NOMO-1 treated with DMSO at 0.1 percent for 48 hours (cell line): ENCODE measurements around the gene PROX2.

ENCODE experiments used
- DNase-seq: peaks from one replicate; lab custom pipeline; 2025; ENCODE audit not compliant: unreplicated experiment; lab: John Stamatoyannopoulos, UW

Gene PROX2

DNA sequence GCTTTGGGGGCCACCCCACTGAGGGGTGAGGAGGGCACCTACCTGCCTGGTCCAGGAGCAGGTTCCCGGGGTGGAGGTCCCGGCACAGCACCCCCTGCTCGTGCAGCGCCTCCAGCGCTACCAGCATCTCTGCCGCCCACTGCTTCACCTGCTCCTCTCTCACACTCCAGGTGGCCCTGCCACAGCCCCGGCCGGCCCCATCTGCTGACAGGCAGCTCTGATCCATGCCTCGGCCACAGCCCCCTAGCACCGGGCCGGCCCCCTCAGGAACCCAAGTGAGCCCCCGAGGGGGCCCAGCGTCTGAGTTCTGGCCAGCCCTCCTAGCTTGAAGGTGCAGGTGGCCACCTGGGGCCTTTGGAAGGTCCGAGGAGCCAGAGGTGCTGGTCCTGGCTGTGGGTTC, 33.6 kb upstream of the PROX2 start:
- no peak for DNase-seq

DNA sequence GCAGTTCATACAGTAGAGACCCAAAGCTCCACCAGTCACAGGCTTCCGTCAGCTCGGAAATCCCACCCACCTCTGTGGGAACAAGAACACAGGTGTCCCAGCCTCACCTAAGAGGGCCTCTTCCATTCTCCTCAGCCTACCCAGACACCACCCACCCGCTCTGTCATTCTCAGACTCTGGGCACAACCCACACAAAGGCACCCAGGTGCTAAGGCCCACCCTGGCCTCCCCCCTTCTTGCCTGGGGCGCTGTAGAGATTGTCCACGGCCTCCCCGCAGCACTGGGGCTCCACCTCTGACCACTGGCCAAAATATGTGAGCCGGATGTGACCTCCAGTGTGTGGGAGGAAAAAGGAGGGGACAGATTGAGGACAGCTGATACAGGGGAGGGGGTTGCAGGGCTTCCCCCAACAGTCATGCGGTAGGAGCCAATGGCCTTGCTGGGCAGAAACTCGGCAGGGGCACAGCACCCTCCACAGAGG, 33.0 kb upstream of the PROX2 start:
- no peak for DNase-seq

DNA sequence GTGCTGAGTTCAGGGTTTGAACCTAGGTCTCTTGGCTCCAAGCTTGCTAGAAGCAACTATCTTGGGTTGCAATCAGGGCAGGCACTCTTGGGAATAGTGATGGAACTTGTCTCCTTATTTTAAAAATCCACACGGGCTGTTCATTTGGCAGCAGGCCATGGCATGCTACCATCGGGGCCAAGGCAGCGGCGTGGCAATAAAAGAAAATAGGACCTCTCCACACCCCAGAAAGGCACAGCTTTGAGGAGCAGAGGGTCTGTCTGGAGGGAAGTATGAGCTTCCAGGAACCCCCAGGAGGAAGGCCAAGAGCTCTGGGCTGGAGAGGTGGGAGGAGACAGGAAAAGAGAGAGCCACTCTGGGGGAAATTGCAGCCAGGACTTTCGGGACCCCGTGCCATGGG, 31.8 kb upstream of the PROX2 start:
- no peak for DNase-seq

DNA sequence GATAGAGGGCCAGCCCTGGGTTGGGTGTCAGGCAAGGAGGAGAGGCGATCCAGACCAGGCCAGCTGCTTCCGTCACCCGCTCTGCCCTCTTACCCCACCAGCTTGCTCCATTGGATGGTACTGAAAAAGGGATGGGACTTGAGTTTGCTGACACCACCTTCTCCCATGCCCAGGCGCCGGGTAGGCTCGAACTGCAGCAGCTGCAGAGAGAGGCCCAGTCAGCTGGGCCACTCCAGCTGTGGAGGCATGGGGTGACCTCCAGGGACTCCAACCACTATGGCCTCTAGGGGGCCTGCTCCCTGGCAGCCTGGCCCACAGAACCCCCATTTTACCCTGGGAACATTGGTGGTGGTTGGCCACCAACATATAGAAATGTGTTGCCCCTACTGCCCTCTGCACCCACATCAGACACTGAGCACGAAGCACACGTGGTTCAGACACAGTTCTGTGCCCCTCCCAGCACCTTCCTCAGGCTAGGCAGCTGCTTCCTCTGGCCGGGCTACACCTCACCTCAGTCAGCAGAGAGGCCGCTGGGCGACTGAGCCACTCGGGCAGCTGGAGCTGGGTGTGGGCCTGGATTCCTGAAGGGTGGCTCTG, 31.1 kb upstream of the PROX2 start:
- DNase-seq = no peak

DNA sequence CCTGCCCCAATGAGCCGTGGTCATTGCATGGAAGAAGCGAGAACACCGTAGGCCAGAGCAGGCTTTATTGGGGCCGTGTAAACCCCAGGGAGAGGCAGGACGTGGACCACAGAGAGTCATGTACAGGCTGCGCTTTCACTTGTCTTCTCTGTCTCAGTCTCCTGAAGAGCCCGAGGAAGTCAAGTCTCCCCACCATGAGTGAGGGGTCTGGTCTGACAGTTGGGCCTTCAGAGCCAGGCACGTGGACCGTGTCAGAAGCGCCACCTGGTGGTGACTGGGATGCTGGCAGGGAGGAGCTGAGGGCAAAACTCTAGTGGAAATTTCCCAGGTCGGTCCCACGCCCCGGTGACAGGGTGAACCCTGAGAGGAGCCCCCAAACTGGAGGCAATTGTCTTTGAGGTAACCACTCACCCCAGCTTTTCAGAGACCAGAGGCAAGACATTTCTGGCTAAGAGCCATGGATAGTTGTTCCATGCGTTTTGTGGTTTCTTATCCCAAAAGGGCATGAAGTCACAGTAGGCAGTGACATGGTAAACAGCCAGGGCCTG, 29.7 kb upstream of the PROX2 start:
- peak; percentile 37 for DNase-seq

DNA sequence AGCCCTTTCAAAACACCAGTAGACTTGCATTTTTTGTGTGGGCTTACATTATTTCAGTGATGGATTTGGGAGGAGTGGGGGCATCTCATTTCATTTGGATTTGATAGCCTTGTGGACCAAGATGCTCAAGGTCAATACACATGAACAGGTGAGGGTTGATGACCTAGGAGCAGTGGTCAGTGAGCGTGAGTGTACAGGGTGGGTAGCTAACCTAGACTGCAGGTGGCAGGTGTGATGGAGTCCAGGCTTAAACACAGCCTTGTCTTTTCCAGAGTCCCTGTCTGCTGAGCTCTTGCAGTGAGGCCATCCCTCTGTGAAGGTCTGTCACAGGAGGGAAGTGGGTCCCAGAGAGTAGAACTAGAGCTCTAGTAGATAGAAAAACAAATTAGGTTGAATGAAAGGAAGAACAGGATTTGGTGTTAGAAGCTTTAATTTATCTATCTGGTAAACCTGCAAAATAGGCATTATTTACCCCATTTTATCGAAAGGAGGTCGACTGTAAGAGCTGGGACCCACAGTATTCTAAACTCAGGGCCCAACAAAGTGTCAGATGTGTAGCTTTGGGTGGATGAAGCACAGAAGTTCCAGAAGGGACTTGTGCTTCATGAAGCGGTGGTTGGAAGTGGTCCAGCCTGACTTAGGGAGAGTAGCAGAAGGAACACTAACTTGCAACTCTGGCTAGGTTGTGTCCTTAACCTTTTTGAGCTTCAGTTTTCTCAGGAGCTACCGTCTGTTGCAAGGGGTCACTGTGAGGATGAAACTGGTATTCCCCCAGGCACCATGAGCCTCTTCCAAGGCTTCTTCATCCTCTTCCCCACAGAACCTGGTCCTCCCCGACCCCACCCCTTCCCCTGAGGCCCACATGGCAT, 28.9 kb upstream of the PROX2 start:
- DNase-seq = no peak

DNA sequence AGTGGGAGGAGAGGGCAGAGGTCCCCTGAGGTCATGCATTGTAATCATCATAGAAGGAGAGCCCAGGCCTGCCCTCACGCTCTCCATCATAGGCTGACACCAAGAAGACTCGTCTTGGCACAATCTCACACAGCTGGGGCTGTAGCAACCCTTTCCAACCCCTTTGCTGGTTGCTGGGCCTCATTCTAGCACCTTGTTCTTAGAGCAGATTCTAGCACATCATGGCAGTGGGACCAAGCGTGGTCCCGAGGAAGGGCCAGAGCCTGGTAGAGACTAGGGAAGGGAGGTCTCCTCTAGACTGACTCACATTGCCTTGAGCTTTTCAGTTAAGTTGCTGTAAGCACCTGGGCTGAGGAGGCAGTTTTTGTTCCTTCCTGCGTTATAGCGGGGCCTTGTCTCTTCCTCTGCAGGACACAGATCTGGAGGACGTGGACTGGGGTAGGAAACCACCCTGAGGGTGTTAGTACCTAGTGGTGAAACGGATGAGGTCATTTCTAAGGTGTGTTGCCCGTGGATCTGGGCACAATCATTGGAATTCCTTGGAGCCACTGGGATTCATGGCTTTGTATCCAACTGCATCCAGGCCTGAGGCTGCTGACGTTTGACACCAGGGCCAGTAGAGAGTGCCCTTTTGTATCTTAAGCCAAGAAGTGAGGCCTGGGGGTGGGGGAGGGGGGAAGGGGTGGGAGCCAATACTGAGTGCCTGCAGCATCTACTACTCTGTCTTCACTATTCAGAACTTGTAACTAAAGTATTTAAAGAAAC, 27.2 kb upstream of the PROX2 start:
- DNase-seq = no peak

DNA sequence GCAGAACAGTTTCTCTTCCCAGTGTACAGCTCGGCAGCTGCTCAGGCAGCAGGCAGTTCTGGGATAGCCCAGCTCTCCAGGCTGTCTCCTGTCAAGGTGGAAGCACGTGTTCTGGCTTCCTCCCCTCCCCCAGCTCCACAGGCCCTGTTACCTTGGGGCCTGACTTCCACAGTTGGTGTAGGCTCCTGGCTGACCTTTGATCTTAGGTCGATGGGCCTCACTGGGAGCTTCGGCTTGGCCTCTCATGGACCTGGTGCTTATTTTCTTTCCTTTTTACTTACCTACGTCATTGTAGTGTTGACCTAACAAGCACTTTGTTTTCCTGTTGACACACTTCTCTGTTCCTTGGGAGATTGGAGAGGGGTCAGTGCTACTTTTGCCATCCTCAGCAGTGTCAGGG, 22.7 kb upstream of the PROX2 start:
- no peak for DNase-seq

DNA sequence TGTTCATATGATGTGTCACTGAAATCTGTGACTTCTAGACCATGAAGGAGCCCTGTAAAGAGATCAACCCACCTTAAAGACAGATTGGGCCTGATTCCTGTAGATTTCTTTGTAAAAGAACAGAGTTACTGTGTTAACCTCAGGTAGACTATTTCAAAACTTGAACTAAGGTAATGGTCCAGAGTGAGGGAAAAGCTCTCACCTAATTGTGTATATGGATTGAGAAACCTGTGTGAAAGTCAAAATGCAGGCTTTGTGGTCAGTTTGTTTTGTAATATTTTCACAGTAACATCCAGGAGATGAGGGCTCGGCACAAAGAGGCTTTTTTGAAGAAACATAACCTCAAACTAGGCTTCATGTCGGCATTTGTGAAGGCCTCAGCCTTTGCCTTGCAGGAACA, 22.1 kb upstream of the PROX2 start:
- DNase-seq = no peak

DNA sequence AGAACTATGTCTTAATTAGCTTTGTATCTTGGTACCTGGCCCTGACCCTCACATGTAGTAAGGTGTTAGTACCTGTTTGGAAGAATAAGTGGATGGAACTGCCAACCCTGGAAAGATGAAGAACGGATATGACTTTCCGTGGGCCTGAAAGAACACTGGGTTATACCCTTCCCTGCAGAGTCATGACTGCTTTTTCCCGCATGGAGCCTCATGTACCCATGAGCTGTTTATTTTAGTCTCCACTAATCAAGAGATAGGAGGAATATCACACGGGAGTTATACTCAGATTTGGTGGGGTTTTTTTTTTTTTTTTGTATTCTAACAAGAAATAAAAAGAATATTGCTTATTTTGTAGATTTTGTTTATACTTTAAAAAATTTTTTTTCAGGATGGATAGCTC, 21.7 kb upstream of the PROX2 start:
- no peak for DNase-seq

DNA sequence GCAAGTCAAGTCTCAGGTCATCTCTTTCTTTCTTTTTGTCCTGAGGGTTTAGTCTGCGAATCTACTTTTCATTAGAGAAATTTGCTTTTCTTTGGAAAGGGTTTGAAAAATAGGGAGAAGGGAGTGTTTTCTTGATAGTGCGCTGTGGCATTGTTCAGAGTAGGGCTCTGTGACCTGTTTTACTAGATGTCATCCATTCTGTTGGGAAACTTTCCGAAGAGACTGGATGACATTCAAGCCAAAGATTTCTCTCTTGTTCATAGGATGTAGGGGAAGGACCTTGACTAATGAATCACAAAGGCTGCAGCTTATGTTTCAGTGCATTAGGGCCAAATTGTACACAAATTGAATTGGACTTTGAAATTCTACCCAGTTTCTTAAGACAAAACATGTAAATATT, 20.5 kb upstream of the PROX2 start:
- no peak for DNase-seq

DNA sequence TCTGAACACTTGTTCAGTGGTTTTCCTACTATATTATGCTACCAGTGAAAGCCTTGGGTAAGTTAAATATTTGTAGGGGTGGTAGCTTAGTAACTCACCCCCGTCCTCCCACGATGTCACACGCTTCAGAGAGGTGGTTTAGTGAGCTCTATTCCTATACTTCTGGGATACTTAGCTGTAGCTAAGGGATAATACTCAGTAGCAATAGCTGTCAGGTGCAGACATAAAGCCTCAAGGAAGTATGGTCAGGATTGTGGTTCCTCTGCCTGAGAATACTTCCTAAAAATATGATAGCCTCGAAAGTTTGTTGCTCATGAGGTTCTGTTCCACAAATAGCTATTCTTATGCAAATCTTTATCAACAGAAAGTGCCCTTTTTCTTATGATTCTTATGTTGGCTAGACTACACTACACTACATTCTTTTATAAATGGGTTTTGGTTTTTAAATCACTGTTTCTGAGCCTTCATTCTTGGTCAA, 17.7 kb upstream of the PROX2 start:
- DNase-seq = peak; percentile 52

DNA sequence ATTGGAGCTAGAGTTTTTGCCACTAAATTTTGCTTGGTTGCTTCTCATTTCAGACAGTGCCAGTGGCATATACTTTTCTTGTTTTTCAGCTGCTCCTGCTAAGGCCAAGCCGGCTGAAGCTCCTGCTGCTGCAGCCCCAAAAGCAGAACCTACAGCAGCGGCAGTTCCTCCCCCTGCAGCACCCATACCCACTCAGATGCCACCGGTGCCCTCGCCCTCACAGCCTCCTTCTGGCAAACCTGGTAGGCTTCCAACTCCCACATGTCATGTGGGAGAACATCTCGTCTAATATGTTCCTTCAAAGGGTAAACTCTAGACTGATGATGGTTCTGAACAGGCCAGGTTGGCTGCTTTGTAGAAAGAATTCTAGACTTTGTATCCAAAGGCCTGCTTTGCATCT, 16.8 kb upstream of the PROX2 start:
- DNase-seq = peak; percentile 14

DNA sequence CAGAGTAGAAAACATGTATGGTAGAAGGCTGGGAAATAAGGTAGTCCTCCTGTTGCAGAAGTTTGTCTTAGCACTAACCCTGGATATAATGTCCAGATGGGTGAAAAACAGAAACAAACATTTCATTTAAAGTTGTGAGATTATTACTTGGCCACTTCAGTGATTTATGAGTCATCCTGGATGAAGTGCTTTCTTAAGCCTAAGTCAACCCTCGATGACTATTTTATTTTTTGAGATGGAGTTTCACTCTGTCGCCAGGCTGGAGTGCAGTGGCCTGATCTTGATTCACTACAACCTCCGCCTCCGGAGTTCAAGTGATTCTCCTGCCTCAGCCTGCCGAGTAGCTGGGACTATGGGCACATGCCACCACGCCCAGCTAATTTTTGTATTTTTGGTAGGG, 15.9 kb upstream of the PROX2 start:
- no peak for DNase-seq

DNA sequence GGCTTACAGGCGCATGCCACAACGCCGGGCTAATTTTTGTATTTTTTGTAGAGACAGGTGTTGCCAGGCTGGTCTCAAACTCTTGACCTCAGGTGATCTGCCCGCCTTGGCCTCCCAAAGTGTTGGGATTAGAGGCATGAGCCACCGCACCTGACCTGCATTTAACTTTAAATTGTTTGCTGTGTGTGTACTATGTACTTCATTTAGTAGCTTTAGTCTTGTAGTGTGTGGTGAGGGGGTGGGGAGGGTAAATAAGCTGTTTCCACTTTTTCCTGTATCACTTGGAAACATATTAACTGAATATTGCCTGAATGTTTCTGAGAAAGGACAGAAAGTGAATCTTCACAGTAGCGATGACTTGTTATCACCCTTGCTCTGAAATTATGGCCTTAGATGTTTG, 14.3 kb upstream of the PROX2 start:
- no peak for DNase-seq

DNA sequence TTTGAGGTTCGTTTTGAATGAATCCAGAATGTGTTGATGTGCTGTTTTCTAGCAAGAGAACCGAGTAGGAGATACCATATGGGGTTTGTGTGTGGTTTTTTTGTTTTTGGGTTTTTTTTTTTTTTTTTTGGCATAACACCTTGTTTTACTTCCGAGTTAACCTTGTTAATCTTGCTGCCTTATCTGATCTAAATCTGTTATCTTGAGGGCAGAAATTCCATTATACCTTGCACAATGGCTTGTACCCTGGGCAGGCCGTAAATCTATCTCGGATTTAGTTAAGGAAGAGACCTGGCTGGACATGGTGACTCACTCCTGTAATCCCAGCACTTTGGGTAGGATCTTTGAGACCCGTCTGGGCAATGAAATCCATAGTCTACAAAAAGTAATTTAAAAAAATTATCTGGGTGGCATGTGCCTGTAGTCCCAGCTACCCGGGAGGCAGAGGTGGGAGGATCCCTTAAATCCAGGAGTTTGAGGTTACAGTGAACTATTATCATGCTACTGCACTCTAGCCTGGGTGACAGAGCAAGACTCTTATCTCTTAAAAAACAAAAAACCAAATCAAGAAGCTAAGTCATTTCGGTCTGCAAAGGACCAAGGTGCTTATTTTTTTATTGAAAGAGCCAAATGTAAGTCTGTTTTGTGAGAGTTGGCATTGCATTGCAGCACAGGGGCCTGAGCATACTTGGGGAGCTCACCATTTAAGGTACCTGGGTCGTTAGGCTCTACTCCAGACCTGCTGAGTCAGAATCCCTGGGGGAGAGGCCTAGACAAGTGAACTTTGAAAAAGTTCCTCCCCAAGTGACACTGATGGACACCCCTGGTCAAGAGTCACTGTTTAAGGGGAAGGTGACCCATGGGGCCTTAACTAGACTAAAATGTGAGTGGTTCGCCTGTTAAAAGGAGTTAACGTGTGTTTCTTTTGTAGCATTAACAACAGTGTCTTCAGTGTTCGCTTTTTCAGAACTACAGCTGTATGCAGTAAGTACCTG, 12.5 kb upstream of the PROX2 start:
- DNase-seq = no peak

DNA sequence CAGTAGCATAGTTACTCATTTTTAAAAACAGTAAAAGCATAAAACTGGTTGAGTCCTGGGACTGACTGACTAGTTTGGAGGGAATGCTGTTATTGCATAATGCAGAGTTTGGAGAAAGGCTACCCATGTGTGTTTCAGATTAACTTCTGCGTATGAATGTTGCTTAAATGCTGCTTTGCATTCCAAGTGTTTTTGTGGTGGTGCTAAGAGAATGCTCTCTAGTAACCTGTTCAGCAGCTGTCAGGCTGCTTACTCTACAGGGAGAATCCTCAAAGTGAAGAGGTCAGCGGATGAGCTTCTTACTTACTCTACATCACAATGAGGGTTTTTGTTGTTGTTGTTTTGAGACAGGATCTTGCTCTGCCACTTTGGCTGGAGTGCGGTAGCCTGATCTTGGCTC, 10.1 kb upstream of the PROX2 start:
- no peak for DNase-seq

DNA sequence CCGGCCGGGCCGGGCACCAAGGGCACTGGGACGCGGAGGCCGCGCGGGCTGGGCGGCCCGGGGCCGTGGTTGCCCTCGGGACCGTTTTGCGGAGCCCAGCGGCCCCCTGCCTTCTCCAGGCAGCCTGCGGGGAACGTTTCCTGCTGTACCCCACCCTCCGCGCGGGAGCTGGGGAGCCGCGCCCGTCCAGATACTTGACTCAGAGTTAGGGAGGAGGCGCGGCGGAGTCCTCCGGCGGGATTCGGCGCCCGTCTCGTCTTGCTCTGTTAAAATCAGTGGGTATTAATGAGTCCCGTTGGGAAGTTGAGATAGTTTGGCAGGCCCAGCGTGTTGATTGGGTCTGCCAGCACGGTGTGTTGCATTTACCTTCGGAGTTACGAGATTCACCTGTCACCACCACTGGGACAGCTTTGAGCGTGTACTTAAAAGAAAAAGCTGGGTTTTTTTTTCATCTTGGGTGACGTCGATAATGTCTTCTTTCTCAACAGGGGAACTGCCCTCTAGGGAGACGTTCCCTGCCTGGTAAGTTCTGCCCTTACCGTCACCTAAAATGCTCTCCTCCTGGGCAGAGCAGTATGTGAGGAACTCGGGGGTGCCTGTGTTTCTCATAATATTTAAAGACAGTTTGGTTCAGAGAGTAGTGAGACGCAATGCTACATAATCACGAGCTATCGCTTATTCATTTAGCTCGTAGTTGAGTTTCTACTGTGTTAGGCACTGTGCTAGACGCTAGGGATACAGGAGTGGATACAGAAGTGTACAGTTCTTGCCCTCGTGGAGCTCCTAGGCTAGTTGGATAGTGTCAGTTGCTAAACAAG, 6.4 kb upstream of the PROX2 start:
- peak; percentile 52 for DNase-seq

DNA sequence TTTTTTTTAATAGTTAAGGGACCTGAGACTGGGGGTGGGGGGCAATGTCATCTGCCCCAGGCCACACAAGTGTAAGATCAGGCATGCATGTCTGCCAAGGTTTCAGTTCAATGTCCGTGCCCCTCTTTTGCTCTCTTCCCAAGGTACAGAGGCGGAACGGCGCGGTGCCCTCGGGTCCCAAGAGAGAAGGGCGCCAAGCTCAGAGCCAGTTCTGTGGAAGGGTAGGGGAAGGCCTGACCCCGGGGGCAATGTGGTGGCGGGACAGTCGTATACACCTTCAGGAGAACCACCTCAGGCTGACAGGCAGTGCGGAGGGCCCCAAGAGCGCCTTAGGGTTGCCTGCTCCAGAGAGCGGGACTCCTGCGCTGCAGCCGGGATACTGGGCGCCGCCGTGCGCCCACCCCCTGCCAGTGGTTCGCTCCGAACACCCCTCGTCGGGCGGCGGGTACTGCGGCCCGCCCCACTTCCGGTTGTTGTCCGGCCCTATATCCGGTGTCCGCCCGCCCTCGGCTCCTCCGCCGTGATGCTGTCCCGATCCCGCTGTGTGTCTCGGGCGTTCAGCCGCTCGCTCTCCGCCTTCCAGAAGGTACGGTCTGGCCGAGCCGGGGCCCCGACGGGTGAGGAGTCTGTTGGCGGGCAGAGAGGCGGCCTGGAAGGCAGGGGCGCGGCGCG, 5.6 kb upstream of the PROX2 start, which contains the start of gene DLST:
TSS of gene DLST (plus strand) at position 486 of the 672 bp plus-strand sequence. CDS start at position 524, 38 bp downstream.
- DNase-seq = peak; percentile 81
